Colonic mucosa (tissue), 4 donors: ENCODE results near the gene CBX4. TPM values are rescaled to one million over a fixed set of nuclear protein-coding genes. Genes with fewer than 3 reads are reported as not detected.

ENCODE experiments used
- DNase-seq: peaks from one replicate; pipeline ENCODE4 v3.0.0-alpha.2; 2020
- H3K27ac ChIP-seq: fragments of 200-600 bp; one replicate; pipeline ENCODE4 v1.8.0; 2021
- H3K27me3 ChIP-seq: fragments of 200-600 bp; one replicate; pipeline ENCODE4 v1.8.0; 2021
- H3K36me3 ChIP-seq: fragments of 200-600 bp; one replicate; pipeline ENCODE4 v1.8.0; 2021
- H3K4me1 ChIP-seq: fragments of 200-600 bp; one replicate; pipeline ENCODE4 v1.8.0; 2021; ENCODE audit warnings: mild to moderate bottlenecking
- H3K4me3 ChIP-seq: fragments of 200-600 bp; one replicate; pipeline ENCODE4 v1.8.0; 2021
- H3K9ac ChIP-seq, 2 donors: one replicate each; pipeline ENCODE4 v1.7.0; 2013; ENCODE audit warnings: control low read depth in 2 of 2, low read depth in 2 of 2, low read length in 2 of 2
- H3K9me3 ChIP-seq: fragments of 200-600 bp; one replicate; pipeline ENCODE4 v1.8.0; 2021
- intact Hi-C: fragments of 100-400 bp; cut with DNase I; formaldehyde crosslinking; loops from one replicate; pipeline ENCODE4 v1.14.1; 2022
- total RNA-seq, 2 donors: library from RNA; stranded (reverse); fragmentation: NEBNext Ultra II Directional in 1 of 2; extraction: Animal tissue kit (Norgen Biotek cat#: 25700) in 1 of 2; gene quantifications; one replicate each; pipeline ENCODE4 v1.2.1, GENCODE V29; 2021
- TF ChIP-seq, protein P1 (sequence below): fragments of 200-600 bp; IDR thresholded peaks from one replicate; pipeline ENCODE4 v1.8.0; 2022; ENCODE audit warnings: antibody characterized with exemption, mild to moderate bottlenecking
- donor health status: healthy.
- donor health status: DM: no; HTN: no; CAD: no.
- donor health status: DM: no; HTN: no; CAD: no.

Gene CBX4
- total RNA-seq, 2 donors from 2014 or later: 10.6 to 18.1 TPM

DNA sequence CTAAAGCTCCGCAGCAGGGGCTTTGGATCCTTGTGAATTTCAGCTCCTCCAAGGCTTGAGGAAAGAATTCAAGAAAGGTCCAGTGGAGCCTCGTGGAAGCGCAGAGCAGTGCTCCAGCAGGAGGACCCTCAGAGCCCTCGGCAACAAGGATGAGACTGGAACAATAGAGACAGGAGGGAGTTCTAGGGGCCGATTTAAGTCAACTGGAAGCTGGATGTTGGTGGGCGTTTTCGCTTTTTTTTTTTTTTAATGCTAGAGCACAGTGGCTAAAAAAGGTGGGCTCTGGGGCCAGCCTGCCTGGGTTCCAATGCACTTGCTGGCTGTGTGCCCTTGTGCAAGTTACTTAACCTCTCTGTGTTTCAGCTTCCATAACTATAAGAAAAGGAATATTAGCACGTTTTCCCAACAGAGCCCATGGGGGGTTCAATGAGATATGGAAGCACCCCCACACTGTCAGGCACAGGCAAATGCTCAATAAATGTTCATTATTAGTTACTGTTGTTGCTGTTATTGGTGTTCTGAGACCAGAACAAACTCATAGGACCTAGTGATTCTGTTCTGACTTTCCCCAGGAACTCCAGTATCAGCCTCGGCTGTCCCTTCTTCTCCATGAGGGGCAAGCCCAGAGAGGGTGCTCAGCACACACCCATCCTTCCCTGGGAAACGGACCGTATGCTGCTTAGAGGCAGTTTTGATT lies 37.1 kb downstream of the CBX4 start:
- no peak overlapping the region for H3K9ac ChIP-seq
- no peaks in the 10 kb centered on the region for H3K9me3 ChIP-seq
- H3K36me3 ChIP-seq: no peaks in the 10 kb centered on the region
- intact Hi-C loops: no loop called here
- TF ChIP-seq, protein P1, sequence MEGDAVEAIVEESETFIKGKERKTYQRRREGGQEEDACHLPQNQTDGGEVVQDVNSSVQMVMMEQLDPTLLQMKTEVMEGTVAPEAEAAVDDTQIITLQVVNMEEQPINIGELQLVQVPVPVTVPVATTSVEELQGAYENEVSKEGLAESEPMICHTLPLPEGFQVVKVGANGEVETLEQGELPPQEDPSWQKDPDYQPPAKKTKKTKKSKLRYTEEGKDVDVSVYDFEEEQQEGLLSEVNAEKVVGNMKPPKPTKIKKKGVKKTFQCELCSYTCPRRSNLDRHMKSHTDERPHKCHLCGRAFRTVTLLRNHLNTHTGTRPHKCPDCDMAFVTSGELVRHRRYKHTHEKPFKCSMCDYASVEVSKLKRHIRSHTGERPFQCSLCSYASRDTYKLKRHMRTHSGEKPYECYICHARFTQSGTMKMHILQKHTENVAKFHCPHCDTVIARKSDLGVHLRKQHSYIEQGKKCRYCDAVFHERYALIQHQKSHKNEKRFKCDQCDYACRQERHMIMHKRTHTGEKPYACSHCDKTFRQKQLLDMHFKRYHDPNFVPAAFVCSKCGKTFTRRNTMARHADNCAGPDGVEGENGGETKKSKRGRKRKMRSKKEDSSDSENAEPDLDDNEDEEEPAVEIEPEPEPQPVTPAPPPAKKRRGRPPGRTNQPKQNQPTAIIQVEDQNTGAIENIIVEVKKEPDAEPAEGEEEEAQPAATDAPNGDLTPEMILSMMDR: no peak
- DNase-seq: no peak
- H3K27ac ChIP-seq: no peak overlapping the region
- peaks cover 26% of the 10 kb centered on the region for H3K4me1 ChIP-seq
- H3K27me3 ChIP-seq: peaks cover 90% of the 10 kb centered on the region
- H3K4me3 ChIP-seq: no peak overlapping the region

GRCh38 chr17:79801156-79802038 lies 37.8 kb downstream of the CBX4 start:
- peak overlapping the region in 1 of 2 donors; percentile 15 for H3K9ac ChIP-seq
- H3K4me3 ChIP-seq: peak overlapping the region; percentile 16

DNA sequence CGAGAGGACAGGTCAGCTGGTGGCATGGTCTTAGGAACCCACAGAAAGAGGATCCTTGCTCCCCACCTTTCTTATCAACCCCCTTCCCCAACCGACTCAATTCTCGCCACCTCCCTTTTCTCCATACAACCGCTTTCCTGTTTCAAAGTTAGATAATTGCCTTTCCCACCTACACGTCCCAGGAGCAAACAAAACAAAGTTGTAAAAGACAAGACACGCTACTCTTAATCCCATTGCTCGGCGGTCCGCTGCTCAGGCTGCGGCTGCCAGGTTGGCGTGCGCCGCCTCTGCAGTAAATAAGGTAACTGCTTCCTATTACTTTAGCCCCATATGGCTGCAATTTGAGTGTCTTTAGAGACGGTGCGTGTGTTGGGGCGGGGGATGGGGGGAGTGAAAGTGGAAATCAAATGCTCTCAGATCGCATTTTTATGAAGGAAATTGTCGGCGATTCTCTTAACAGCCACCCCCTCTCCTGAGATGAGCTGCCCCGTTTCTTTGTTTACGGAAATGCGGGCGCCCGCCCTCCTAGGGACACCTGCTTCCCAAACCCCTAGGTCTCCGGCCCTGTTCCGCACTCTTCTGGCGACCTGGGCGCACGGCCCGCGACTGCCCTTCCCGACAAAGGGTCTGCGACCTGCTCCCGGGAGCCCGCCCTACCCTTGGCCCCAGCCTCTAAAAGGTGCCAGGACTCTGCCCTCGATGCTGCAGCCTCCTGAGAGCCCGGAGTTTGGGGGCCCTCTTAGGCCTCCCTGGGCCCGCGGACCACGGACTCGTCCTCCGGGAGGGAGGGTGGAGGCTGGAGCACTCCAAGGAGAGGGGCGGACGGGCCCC lies 38.7 kb downstream of the CBX4 start:
- TF ChIP-seq, protein P1: no peak
- Histone ChIP-seq H3K4me1 (peaks cover 26% of the 10 kb centered on the region), H3K27ac (no peak overlapping the region), H3K4me3 (peak overlapping the region; percentile 16), H3K36me3 (no peaks in the 10 kb centered on the region), H3K9me3 (no peaks in the 10 kb centered on the region), H3K9ac (peak overlapping the region in 1 of 2 donors; percentile 15), H3K27me3 (peaks cover 79% of the 10 kb centered on the region)
- intact Hi-C loops: no loop called here
- DNase-seq: peak; percentile 74

More at GRCh38 chr17:79801156-79802038, 37.8 kb downstream of the CBX4 start:
- intact Hi-C loops: no loop called here
- Histone ChIP-seq H3K27me3 (peaks cover 85% of the 10 kb centered on the region), H3K9me3 (no peaks in the 10 kb centered on the region), H3K27ac (no peak overlapping the region), H3K4me1 (peaks cover 26% of the 10 kb centered on the region), H3K36me3 (no peaks in the 10 kb centered on the region)
- TF ChIP-seq, protein P1: no peak
- no peak for DNase-seq

DNA sequence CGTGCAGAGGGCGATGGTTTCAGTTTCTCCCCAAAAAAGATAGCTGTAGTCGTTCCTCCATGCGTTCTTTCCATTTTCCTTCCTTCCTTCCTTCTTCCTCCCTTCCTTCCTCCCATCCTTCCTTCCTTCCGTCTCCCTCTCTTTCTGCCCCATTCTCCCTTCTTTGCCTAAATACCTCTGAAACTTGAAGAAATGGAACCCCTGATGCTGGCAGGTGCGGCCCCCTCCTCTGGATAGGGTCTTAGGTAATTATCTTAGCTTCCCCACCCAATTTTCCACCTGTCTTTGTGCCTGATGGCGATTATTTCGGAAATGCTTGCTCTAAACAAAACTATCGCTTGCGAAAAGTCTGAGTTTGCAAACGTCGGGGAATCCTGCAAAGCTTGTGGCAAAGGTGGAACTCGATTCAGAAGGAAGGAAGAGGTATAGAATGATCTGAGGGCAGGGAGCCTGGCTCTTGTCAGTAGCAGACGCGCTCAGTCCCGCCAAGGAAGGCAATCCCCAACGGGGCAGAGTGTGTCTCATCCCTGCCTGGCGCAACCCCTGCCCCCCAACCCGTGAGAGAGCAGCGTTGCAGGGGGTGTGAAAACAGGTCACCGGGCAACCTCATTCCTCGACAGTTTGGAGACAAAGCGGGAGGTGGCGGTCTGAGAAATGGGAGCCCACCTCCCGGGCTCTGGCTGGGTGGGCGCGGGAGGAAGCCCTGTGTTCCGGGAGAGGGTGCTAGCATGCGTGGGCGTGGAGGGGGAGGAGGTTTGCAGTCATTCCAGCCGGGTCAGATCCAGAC lies 39.5 kb downstream of the CBX4 start:
- Histone ChIP-seq H3K27me3 (peaks cover 71% of the 10 kb centered on the region), H3K27ac (no peak overlapping the region), H3K36me3 (no peaks in the 10 kb centered on the region), H3K9ac (no peak overlapping the region), H3K4me3 (no peak overlapping the region), H3K4me1 (peaks cover 26% of the 10 kb centered on the region), H3K9me3 (no peaks in the 10 kb centered on the region)
- TF ChIP-seq, protein P1: no peak
- intact Hi-C loops: no loop called here
- DNase-seq: no peak
